Neuron (in vitro differentiated cells): ENCODE data around the gene MAP2K2.
A peak's percentile ranks its signal among the peaks of the same experiment; 100 is the strongest.
"Not testable (repeated sequence)": the region's sequence is repeated elsewhere in the genome, so short reads cannot be mapped to it uniquely, and the experiment has no call there.

Experiments used
- H2AFZ ChIP-seq: one replicate; pipeline ENCODE4 v1.6.1; 2013; ENCODE audit warnings: low read depth, mild to moderate bottlenecking, inconsistent platforms, low read length, moderate library complexity
- H3K27me3 ChIP-seq: one replicate; pipeline ENCODE4 v1.6.1; 2013; ENCODE audit warnings: low read length; ENCODE audit not compliant: insufficient read depth
- H3K36me3 ChIP-seq: one replicate; pipeline ENCODE4 v1.6.1; 2013; ENCODE audit warnings: low read length; ENCODE audit not compliant: insufficient read depth
- H3K4me1 ChIP-seq: one replicate; pipeline ENCODE4 v1.6.1; 2013; ENCODE audit warnings: low read length; ENCODE audit not compliant: insufficient read depth
- H3K4me3 ChIP-seq: 2 replicates; pipeline ENCODE4 v1.5.1; 2013; ENCODE audit warnings: mild to moderate bottlenecking, low read length, moderate library complexity
- H3K9me3 ChIP-seq: one replicate; pipeline ENCODE4 v1.6.1; 2013; ENCODE audit warnings: low read length

The MAP2K2 gene

DNA sequence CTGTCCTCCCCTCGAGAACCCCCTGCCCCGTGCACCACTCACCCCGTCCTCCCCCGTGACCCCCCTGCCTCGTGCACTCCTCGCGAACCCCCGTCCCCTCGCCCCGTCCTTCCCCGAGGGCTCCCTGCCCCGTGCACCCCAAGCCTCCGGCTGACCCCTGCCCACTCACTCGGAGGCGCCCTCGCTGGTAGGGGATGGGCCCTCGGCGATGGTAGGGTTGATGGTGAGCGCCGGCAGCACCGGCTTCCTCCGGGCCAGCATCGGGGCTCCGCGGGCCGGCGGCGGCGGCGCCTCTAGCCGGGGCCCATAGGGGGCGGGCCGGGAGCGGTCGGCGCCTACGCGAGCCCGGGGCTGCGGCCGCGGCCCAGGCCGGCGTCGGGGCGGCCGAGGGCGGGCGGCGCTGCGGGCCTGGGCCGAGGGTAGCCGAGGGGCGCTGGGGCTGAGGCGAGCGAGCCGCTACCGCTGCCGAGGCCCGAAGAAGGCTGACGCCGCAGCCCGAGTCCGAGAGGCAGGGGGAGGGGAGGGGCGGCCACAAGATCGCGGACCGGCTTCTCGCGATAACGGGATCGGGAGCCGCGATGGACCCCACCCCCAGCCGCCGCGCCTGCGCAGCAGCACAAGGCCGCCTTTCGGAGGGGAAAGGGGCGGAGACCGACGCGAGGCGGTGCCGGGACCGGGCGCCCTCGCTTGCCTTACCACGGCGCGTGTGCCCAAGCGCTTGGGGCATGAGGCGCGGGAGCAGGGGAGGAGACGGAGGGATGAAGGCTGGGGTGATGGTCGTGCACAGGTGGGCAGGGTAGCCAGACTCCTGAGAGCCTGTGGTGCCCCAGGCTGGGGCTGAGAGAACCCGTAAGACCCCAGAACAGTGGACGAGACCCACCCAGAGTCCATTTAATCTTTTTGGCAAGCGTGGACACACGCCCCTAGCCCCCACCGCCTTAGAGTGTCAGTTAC lies at the start of gene MAP2K2:
MAP2K2 (minus strand) TSS at position 508 of the 954 bp plus-strand sequence; CDS start at position 261, 247 bp downstream.
- Histone ChIP-seq H2AFZ (peak within 1 kb of the TSS; percentile 39), H3K4me1 (peaks cover 15% of the 10 kb centered on the region), H3K36me3 (peaks cover 6% of the 10 kb centered on the region), H3K9me3 (no peaks in the 10 kb centered on the region), H3K4me3 (peak within 1 kb of the TSS; percentile 79), H3K27me3 (no peaks in the 10 kb centered on the region)

DNA sequence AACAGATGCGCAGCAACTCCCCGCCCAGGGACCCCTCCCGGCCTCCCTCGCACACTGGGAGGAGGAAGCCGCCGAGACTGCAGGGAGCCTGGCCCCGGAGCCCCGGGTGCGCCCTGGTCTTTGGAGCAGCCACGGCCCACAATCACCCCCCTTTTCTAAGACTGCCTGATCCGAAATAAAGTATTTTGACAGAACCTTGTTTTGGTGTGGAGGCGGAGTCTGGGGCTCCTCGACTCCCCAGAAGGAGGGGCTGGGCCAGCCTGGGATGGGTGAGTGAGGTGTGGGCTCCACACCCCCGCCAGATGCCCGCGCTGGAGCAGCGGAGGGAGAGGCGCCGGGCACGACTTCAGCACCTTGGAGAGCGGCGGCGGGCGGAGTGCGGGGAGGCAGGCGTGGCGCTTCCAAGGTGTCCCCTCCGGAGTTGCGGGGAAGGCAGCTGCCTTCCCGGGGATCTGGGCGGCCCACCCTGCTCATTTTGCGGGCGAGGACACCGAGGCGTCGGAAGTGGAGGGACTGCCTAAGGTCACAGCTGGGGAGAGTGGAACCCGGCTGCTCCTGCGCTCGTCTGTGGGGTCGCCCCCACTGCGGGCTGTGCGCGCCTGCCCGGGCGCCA lies 49.0 kb upstream of the MAP2K2 start:
- Histone ChIP-seq H2AFZ (no peak overlapping the region), H3K27me3 (peaks cover 11% of the 10 kb centered on the region), H3K4me1 (peaks cover 7% of the 10 kb centered on the region), H3K36me3 (peaks cover 13% of the 10 kb centered on the region), H3K4me3 (no peak overlapping the region), H3K9me3 (no peaks in the 10 kb centered on the region)

DNA sequence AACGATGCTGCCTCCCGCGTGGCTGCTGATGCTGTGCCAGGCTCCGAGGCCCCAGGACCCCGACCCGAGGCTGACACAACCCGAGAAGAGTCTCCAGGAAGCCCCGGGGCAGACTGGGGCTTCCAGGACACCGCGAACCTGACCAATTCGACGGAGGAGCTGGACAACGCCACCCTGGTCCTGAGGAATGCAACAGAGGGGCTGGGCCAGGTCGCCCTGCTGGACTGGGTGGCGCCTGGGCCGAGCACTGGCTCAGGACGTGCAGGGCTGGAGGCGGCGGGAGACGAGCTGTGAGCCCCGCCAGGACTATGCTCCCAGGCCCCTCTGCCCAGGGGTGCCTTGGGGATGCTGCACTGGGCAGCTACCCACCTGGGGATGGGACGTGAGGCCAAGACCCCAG lies 47.8 kb upstream of the MAP2K2 start:
- no peak overlapping the region for H3K4me3 ChIP-seq
- no peaks in the 10 kb centered on the region for H3K9me3 ChIP-seq
- peaks cover 11% of the 10 kb centered on the region for H3K27me3 ChIP-seq
- H2AFZ ChIP-seq: no peak overlapping the region
- peaks cover 7% of the 10 kb centered on the region for H3K4me1 ChIP-seq
- peaks cover 9% of the 10 kb centered on the region for H3K36me3 ChIP-seq

DNA sequence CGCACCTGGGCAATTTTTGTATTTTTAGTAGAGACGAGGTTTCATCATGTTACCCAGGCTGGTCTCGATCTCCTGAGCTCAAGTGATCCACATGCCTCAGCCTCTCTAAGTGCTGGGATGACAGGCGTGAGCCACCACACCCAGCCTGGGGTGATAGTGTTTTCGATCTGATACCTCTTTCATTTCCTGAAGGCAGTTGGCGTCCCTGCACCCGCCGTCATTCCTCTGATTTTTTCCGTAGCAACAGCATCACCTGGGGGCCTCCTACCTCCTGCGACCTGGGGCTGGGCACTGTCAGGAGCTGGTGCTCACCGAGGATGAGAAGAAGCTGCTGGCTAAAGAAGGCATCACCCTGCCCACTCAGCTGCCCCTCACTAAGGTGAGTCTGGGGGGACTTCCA lies 40.3 kb upstream of the MAP2K2 start:
- H3K27me3 ChIP-seq: no peaks in the 10 kb centered on the region
- H3K4me1 ChIP-seq: no peaks in the 10 kb centered on the region
- no peak overlapping the region for H2AFZ ChIP-seq
- H3K9me3 ChIP-seq: no peaks in the 10 kb centered on the region
- no peak overlapping the region for H3K4me3 ChIP-seq
- no peaks in the 10 kb centered on the region for H3K36me3 ChIP-seq

DNA sequence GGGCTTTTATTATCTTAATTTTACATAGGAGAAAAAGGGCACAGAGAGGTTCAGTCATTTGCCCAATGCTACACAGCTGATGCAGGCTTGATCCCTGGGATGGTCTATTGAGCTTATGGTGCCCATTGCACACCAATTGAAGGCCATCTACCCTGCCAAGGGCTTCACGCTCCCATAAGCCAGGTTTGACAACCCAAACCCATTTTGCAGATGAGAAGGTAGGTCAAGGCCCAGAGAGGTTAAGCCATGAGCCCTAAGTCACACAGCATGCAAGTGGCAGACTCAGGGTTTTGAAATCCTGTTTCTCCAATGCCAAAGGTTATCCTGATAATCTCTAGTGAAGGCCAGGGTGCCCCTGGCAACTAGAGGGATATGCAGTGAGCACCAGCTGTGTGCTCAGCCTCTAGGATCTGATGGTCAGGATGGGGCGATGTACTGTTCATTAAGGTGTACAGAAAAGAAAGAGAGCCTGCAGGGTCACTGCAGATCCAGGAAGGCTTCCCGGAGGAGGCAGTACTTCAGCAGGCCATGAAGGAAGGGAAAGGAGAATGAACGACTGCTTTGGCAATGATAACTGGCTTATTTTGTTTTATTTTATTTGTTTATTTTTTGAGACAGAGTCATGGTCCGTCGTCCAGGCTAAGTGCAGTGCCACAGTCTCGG lies 37.6 kb upstream of the MAP2K2 start:
- Histone ChIP-seq H3K36me3 (no peaks in the 10 kb centered on the region), H2AFZ (no peak overlapping the region), H3K4me3 (no peak overlapping the region), H3K27me3 (no peaks in the 10 kb centered on the region), H3K9me3 (no peaks in the 10 kb centered on the region), H3K4me1 (no peaks in the 10 kb centered on the region)

DNA sequence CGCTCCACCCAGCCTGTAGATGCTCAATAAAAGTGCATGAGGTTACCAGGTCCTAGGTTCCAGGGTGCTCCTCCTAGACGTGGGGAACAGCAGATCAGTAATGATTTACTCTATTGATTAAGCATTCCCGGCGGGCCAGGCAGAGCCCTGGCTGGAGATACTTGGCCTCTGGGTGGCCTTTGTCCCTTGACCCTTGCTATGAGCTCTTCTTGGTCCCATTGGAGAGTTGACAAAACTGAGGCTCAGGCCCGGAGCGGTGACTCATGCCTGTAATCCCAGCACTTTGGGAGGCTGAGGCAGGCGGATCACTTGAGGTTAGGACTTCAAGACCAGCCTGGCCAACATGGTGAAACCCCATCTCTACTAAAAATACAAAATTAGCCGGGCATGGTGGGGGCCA lies 34.0 kb upstream of the MAP2K2 start:
- not testable (repeated sequence) for H3K4me1 ChIP-seq, H2AFZ ChIP-seq, H3K36me3 ChIP-seq, H3K9me3 ChIP-seq, H3K27me3 ChIP-seq, H3K4me3 ChIP-seq

DNA sequence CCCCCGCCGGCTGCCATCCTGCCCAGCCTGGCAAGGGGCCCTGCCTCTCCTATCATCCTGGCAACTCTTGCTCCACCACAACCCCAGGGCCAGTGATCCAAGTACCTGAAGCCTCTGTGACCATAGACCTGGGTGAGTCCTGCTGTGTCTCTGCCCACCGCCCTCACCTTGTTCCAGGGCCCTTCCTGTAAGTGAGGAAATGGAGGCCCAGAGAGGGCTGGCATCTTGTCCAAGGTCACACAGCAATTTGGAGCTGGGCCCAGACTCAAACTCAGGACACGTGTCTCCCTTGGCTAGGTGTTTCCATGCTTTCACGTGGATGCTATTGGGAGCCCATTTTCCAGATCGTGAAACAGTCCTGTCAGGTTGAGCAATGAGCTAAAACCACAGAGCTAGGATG lies 33.2 kb upstream of the MAP2K2 start:
- no peaks in the 10 kb centered on the region for H3K9me3 ChIP-seq
- H3K36me3 ChIP-seq: no peaks in the 10 kb centered on the region
- H3K4me1 ChIP-seq: no peaks in the 10 kb centered on the region
- H3K4me3 ChIP-seq: no peak overlapping the region
- no peak overlapping the region for H2AFZ ChIP-seq
- H3K27me3 ChIP-seq: peaks cover 2% of the 10 kb centered on the region

DNA sequence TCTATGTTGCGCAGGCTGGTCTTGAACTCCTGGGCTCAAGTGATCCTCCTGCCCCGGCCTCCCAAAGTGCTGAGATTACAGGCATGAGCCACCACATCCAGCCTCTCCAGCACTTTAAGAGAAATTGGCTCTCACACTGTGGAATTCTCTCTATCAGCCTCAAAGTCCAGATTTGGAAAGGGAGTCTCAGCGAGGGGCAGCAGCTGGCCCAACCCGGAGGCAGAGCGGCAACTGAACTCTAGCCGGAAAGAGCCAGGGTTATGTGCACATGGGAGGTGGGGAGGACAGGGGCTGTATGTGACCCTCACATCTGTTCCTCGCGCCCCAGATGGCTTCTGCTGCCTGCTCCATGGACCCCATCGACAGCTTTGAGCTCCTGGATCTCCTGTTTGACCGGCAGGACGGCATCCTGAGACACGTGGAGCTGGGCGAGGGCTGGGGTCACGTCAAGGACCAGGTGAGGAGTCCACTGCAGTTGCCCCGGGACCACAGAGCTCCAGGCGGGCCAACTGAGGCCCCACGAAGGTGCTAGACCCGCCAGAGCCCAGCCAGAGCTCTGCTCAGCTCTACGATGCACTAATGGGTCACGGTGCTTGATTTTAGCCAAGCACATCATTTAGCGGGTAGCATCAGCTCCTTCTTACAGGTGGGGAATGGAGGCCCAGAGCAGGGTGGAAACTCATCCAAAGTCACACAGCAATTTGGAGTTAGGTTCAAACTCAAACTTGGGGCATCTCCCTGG lies 30.8 kb upstream of the MAP2K2 start:
- H3K4me3 ChIP-seq: no peak overlapping the region
- H2AFZ ChIP-seq: no peak overlapping the region
- peaks cover 2% of the 10 kb centered on the region for H3K27me3 ChIP-seq
- H3K4me1 ChIP-seq: no peaks in the 10 kb centered on the region
- H3K36me3 ChIP-seq: no peaks in the 10 kb centered on the region
- H3K9me3 ChIP-seq: no peaks in the 10 kb centered on the region

DNA sequence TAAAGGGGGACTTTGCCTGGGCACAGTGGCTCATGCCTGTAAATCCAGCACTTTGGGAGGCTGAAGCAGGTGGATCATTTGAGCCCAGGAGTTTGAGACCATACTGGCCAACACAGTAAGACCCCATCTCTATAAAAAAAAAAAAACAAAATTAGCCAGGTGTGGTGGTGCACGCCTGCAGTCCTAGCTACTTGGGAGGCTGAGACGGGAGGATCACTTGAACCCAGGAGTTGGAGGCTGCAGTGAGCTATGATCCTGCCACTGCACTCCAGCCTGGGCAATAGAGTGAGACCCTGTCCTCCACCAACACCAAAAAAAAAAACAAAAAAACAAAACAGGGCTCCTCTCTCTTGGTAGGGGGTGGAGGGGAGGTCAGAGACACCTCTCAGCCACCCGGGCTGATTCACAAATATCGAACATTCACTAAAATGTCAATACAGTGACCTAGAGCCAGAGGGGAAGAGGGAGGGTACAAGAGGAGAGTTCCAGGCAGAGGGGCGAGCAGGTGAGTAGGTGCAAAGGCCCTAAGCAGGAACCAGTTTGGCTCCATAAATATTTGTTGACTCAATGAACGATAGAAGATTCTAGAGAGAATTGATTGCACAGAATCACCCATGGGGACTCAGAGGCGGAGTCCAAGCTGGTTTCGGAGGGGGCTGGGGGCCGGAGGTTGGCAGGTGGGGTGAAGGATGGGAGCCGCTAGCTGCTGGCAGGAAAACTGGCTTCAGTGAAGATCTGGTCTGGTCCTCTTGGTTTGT lies 28.5 kb upstream of the MAP2K2 start:
- peaks cover 2% of the 10 kb centered on the region for H3K27me3 ChIP-seq
- no peak overlapping the region for H2AFZ ChIP-seq
- no peaks in the 10 kb centered on the region for H3K36me3 ChIP-seq
- H3K9me3 ChIP-seq: no peaks in the 10 kb centered on the region
- no peak overlapping the region for H3K4me3 ChIP-seq
- H3K4me1 ChIP-seq: no peaks in the 10 kb centered on the region

DNA sequence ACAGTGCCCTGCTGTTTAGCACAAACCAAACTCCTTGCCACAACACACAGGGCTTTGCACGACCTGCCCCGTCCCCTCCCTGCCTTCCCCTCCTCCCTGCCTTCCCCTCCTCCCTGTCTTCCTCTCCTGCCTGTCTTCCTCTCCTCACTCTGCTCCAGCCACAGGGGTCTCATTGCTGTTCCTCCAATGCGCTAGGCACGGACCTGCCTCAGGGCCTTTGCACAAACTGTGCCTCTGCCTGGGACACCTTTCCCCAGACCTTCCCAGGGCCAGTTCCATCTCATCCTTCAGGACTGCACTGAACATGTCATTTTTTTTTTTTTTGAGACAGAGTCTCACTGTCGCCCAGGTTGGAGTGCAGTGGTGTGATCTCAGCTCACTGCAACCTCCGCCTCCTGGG lies 27.7 kb upstream of the MAP2K2 start:
- H2AFZ ChIP-seq: no peak overlapping the region
- H3K9me3 ChIP-seq: no peaks in the 10 kb centered on the region

DNA sequence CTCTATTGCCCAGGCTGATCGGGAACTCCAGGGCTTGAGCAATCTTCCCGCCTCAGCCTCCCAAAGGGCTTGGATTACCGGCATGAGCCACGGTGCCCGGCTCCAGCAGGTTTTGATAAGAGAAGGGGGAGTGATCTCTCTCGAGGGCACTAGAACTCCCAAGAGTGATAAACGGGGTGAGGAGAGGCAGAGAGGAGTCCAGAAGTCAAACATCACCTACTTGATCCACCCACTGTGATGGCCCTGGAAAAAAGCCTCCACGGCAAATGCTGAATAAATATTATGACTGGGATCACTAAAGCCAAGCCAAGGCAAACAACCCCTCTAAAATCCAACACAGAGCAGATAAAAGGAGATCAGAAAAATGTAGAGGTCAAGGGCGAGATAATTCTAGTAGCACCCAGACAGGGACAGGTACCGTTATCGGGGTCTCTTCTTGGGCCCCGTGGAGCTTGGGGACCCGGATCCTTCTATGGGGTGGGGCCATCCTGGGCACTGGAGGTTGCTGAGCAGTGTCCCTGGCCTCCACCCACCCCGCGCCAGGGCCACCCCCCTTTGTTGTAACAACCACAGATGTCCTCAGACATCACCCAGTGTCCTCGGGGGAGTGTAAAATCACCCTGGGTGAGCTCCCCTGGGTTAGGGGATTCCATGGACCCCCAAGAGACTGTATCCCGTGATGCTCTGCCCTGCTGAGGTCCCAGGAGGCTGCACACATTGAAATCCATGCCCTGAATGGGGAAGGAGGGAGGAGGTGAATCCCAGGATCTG lies 25.8 kb upstream of the MAP2K2 start:
- no peak overlapping the region for H3K4me3 ChIP-seq
- H3K27me3 ChIP-seq: peaks cover 7% of the 10 kb centered on the region
- H3K4me1 ChIP-seq: no peaks in the 10 kb centered on the region
- no peak overlapping the region for H2AFZ ChIP-seq
- no peaks in the 10 kb centered on the region for H3K9me3 ChIP-seq
- no peaks in the 10 kb centered on the region for H3K36me3 ChIP-seq

More for the DNA sequence above, 27.7 kb upstream of the MAP2K2 start:
- Histone ChIP-seq H3K4me1 (no peaks in the 10 kb centered on the region), H3K27me3 (peaks cover 2% of the 10 kb centered on the region), H3K4me3 (no peak overlapping the region), H3K36me3 (no peaks in the 10 kb centered on the region)
